Fibroblast of the aortic adventitia (primary cell): ENCODE measurements around the gene ZIC4. TPM values are rescaled to one million over a fixed set of nuclear protein-coding genes. Genes with fewer than 3 reads are reported as not detected.

Experiments
- DNase-seq: peaks from one replicate; pipeline ENCODE4 v3.0.0-alpha.2; 2010; ENCODE audit warnings: low read depth
- H3K4me3 ChIP-seq: 2 replicates; pipeline ENCODE4 v1.5.1; 2011; ENCODE audit warnings: low read depth, mild to moderate bottlenecking, control low read depth, low read length, moderate library complexity
- CTCF ChIP-seq: IDR thresholded peaks from 2 replicates; pipeline ENCODE4 v1.5.1; 2011; ENCODE audit warnings: mild to moderate bottlenecking, low read length, control low read depth, inconsistent platforms; ENCODE audit not compliant: insufficient read depth
- total RNA-seq: library from RNA; depleted of rRNA; stranded (reverse); fragments of >200 nt; gene quantifications from 2 replicates; pipeline ENCODE4 v1.2.3, GENCODE V29; 2012; ENCODE audit warnings: low replicate concordance

ZIC4 gene
- total RNA-seq, 1 donor = not detected

GRCh38 chr3:147336543-147337278, 69.6 kb downstream of the ZIC4 start:
- DNase-seq = no peak
- H3K4me3 ChIP-seq = no peak overlapping the region
- no peak for TF ChIP-seq CTCF

Other genes starting within 250 kb of the ZIC4 start
- gene ZIC1, start 2.8 kb upstream of the ZIC4 start, total RNA-seq = 0.18 TPM in 1 of 2 replicates, not detected in the other